BLaER1 treated with 17β-estradiol and CSF1 and Interleukin-3, amounts not matched to agents 10 nM and 100 nM (cell line): ENCODE measurements around the gene TRAF3IP1.

Source experiments
- H3K27ac ChIP-seq, 11 experiments: shearing (Covaris generic); formaldehyde crosslinking; 2 replicates each; pipeline ENCODE4 v1.8.1; 2022
- H3K27me3 ChIP-seq, 11 experiments: shearing (Covaris generic); formaldehyde crosslinking; 2 replicates each; pipeline ENCODE4 v1.8.1; 2022
- H3K36me3 ChIP-seq, 11 experiments: shearing (Covaris generic); formaldehyde crosslinking; 2 replicates each; pipeline ENCODE4 v1.8.1; 2022
- H3K4me1 ChIP-seq, 10 experiments: shearing (Covaris generic); formaldehyde crosslinking; 2 replicates each; pipeline ENCODE4 v1.8.1; 2022
- H3K4me2 ChIP-seq, 11 experiments: shearing (Covaris generic); formaldehyde crosslinking; 2 replicates each; pipeline ENCODE4 v1.8.1; 2022
- H3K4me3 ChIP-seq, 10 experiments: shearing (Covaris generic); formaldehyde crosslinking; 2 replicates each; pipeline ENCODE4 v1.8.1; 2022
- H3K9ac ChIP-seq, 11 experiments: shearing (Covaris generic); formaldehyde crosslinking; 2 replicates each; pipeline ENCODE4 v1.8.1; 2022
- H3K9me3 ChIP-seq, 11 experiments: shearing (Covaris generic); formaldehyde crosslinking; replicated peaks in 1 of 11; 2 replicates each; pipeline ENCODE4 v1.8.1; 2022
- H4K20me1 ChIP-seq, 11 experiments: shearing (Covaris generic); formaldehyde crosslinking; 2 replicates each; pipeline ENCODE4 v1.8.1; 2022
- Cebpa-rat ChIP-seq, 11 experiments: shearing (Covaris generic); IDR thresholded peaks; 2 replicates each; pipeline ENCODE4 v1.8.1; 2022

Gene TRAF3IP1

DNA sequence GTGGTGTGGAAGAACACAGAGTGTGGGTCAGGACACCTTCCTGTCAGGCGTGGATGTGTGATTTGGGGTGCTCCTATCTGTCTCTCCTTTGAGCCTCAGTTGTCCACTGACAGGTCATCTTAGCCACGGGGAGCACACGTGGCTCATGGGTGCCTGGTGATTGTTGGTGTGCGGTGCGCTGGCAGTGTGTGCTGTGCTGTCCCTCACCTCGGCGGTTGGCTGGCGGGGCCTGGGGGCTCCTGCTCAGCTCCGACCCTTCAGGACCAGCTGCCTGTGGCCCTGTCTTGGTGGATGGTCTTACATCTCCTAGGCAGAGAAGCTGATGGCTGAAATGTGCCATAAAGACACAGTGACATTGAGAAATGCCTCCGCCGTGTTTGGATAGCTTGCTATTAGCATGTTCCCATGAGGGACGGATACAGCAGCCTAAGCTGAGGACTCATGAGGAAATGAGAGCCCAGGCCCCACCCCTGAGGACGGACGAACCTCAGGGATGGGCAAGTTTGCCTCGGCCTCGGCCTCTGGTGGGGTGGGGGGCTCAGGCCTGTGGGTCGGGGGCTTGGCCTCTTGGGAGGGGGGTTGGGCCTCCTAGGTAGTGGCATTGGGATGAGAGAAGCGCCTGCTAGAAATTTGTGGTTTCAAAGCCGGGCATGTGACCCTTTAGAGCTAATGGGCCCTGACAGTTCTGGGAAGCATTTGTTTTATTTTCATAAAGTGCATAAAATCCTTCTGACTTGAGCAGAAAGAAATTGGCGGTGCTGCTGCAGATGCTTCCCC lies 86.1 kb downstream of the TRAF3IP1 start:
- Histone ChIP-seq H3K4me2 (no peak overlapping the region), H3K9ac (no peak overlapping the region), H3K27ac (no peak overlapping the region), H4K20me1 (no peaks in the 10 kb centered on the region), H3K27me3 (no peaks in the 10 kb centered on the region), H3K9me3 (no peaks in the 10 kb centered on the region), H3K36me3 (peaks cover 0 to 9% (median 4%) of the 10 kb centered on the region in 11 experiments; a peak in 7 of 22 replicates), H3K4me1 (peaks cover 0 to 10% (median 0%) of the 10 kb centered on the region in 10 experiments; a peak in 4 of 20 replicates), H3K4me3 (no peak overlapping the region)
- TF ChIP-seq Cebpa-rat (IDR thresholded peaks at IDR 0.05) = no peak

DNA sequence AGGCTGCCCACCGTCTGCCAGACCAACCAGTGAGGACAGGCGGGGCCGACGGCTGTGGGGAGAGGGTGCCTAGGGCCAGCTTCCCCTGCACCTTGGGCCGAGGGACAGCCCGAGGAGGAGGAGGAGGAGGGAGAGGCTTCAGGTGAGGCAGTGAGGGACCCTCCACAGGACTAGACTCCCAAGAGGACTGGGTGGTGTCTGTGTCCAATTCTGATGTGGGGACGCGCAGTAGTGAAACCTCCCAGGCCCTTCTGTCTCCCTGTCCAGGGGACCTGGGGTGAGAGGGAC lies 86.6 kb downstream of the TRAF3IP1 start:
- Histone ChIP-seq H3K9ac (no peak overlapping the region), H3K9me3 (no peaks in the 10 kb centered on the region), H3K4me3 (no peak overlapping the region), H3K27me3 (no peaks in the 10 kb centered on the region), H3K27ac (no peak overlapping the region), H3K4me2 (no peak overlapping the region), H3K36me3 (peaks cover 0 to 9% (median 0%) of the 10 kb centered on the region in 11 experiments; a peak in 5 of 22 replicates), H4K20me1 (no peaks in the 10 kb centered on the region), H3K4me1 (peaks cover 0 to 10% (median 0%) of the 10 kb centered on the region in 10 experiments; a peak in 4 of 20 replicates)
- TF ChIP-seq Cebpa-rat (IDR thresholded peaks at IDR 0.05) = no peak

- Histone ChIP-seq H3K36me3 (peaks cover 0 to 9% (median 0%) of the 10 kb centered on the region in 11 experiments; a peak in 3 of 22 replicates), H3K27ac (no peak overlapping the region), H3K4me3 (no peak overlapping the region), H3K27me3 (no peaks in the 10 kb centered on the region), H3K9me3 (no peaks in the 10 kb centered on the region), H3K9ac (no peak overlapping the region), H3K4me2 (no peak overlapping the region), H4K20me1 (no peaks in the 10 kb centered on the region), H3K4me1 (peaks cover 0 to 10% (median 0%) of the 10 kb centered on the region in 10 experiments; a peak in 4 of 20 replicates)
- TF ChIP-seq Cebpa-rat (IDR thresholded peaks at IDR 0.05) = no peak
Measured at GRCh38 chr2:238407566-238407965, 87.2 kb downstream of the TRAF3IP1 start.

DNA sequence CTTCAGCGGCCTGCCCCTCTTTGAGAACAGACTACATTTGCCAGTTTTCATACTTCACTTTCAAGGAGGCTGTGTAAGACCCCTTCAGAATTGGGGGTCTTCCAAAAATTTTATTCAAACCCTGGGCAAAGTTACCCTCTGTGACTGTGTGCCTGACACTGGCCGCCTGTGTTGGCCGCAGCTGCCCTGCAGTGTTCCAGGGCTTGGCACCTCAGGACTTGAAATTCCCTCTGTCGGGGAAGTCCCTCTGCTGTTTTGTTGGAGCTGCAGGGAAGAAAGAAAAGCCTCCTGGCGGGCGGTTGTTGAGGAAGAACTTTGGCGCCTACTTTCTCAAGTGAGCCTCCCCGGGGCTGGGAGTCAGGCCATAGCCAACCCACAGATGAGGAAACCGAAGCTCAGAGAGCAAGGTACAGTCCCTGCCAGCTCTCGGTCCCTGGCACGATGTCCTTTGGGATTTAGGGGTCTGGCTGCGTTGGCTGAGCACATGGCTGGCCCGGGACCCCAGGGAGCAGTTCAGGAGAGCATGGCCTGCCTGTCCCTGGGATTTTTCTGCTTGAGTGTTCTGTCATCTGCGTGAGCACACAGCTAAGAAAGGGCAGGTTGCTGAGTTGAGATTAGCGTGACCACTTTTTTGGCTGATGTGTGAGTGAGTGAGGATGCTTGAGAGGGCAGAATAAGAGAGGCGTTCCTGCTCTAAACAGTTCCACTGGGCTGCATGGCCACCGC lies 88.5 kb downstream of the TRAF3IP1 start:
- Histone ChIP-seq H4K20me1 (no peaks in the 10 kb centered on the region), H3K27ac (no peak overlapping the region), H3K4me1 (peaks cover 0 to 10% (median 0%) of the 10 kb centered on the region in 10 experiments; a peak in 4 of 20 replicates), H3K4me3 (no peak overlapping the region), H3K9me3 (0 out of 22 replicates have a peak, but pooled peaks cover 0 to 4% (median 0%) of the 10 kb centered on the region in 11 experiments), H3K27me3 (no peaks in the 10 kb centered on the region), H3K36me3 (peaks cover 0 to 4% (median 0%) of the 10 kb centered on the region in 11 experiments; a peak in 2 of 22 replicates), H3K9ac (no peak overlapping the region), H3K4me2 (no peak overlapping the region)
- TF ChIP-seq Cebpa-rat (IDR thresholded peaks at IDR 0.05) = no peak

- no peak overlapping the region for H3K9ac ChIP-seq
- no peak overlapping the region for H3K4me3 ChIP-seq
- no peak overlapping the region for H3K4me2 ChIP-seq
- no peaks in the 10 kb centered on the region for H3K27me3 ChIP-seq
- H3K4me1 ChIP-seq = peaks cover 0 to 10% (median 0%) of the 10 kb centered on the region in 10 experiments; a peak in 4 of 20 replicates
- no peaks in the 10 kb centered on the region for H4K20me1 ChIP-seq
- no peaks in the 10 kb centered on the region; a peak in 2 of 22 replicates for H3K36me3 ChIP-seq
- no peak overlapping the region for H3K27ac ChIP-seq
- H3K9me3 ChIP-seq = peaks cover 0 to 12% (median 1%) of the 10 kb centered on the region in 11 experiments; a peak in 7 of 22 replicates
- no peak for TF ChIP-seq Cebpa-rat (IDR thresholded peaks at IDR 0.05)
Measured at GRCh38 chr2:238409341-238410199, 89.3 kb downstream of the TRAF3IP1 start.

DNA sequence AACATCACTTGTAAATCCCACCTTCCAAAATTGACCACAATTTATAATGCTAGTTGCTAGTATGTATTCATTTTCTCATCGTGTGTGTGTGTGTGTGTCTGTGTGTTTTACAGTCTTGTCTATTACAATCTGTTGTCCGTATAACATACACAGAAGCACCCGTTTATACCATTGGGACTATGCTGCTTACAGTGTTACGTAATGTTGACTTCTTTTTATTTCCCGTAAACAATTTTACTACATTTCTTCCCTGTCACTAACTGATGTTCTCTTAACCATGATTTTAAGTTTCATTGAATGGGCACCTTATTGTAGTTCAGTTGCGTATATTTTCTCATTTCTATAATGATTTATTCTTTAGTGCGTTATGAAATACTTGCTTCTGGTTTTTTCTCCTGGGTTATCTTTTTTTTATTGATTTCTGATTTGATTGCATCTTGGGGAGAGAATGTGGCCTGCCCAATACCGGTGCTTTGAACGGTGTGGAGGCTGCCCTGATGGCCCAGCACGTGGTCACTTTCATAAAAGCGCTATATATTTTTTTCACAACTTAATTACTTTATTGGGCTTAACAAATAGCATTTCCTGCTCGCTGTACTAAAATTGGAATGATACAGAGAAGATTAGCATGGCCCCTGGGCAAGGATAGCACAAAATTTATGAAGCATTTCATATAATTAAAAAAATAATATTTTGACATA lies 91.9 kb downstream of the TRAF3IP1 start:
- Histone ChIP-seq H3K9me3 (peaks cover 24 to 39% (median 28%) of the 10 kb centered on the region in 11 experiments), H3K4me2 (no peak overlapping the region), H4K20me1 (no peaks in the 10 kb centered on the region), H3K4me1 (peaks cover 0 to 4% (median 0%) of the 10 kb centered on the region in 10 experiments; a peak in 2 of 20 replicates), H3K27me3 (no peaks in the 10 kb centered on the region), H3K36me3 (peaks cover 0 to 14% (median 5%) of the 10 kb centered on the region in 11 experiments; a peak in 7 of 22 replicates), H3K4me3 (no peak overlapping the region), H3K27ac (no peak overlapping the region), H3K9ac (no peak overlapping the region)
- TF ChIP-seq Cebpa-rat (IDR thresholded peaks at IDR 0.05) = no peak

- peaks cover 0 to 14% (median 5%) of the 10 kb centered on the region in 11 experiments; a peak in 7 of 22 replicates for H3K36me3 ChIP-seq
- H4K20me1 ChIP-seq = no peaks in the 10 kb centered on the region
- H3K9ac ChIP-seq = no peak overlapping the region
- H3K27me3 ChIP-seq = no peaks in the 10 kb centered on the region
- no peak overlapping the region for H3K27ac ChIP-seq
- H3K4me3 ChIP-seq = no peak overlapping the region
- no peak for TF ChIP-seq Cebpa-rat (IDR thresholded peaks at IDR 0.05)
- H3K4me2 ChIP-seq = no peak overlapping the region
- peaks cover 24 to 42% (median 32%) of the 10 kb centered on the region in 11 experiments for H3K9me3 ChIP-seq
- H3K4me1 ChIP-seq = peaks cover 0 to 4% (median 0%) of the 10 kb centered on the region in 10 experiments; a peak in 2 of 20 replicates
Measured at GRCh38 chr2:238413368-238413767, 93.0 kb downstream of the TRAF3IP1 start.

GRCh38 chr2:238415036-238415764 lies 94.9 kb downstream of the TRAF3IP1 start:
- H3K9me3 ChIP-seq = peaks cover 24 to 42% (median 32%) of the 10 kb centered on the region in 11 experiments
- peak overlapping the region in 3 of 10 experiments; percentile 7 to 13 (median 7); a peak in 2 of 20 replicates for H3K4me3 ChIP-seq
- no peak overlapping the region for H3K4me2 ChIP-seq
- no peak overlapping the region for H3K27ac ChIP-seq
- H3K9ac ChIP-seq = no peak overlapping the region
- H3K27me3 ChIP-seq = no peaks in the 10 kb centered on the region
- H3K36me3 ChIP-seq = peaks cover 0 to 14% (median 5%) of the 10 kb centered on the region in 11 experiments; a peak in 7 of 22 replicates
- TF ChIP-seq Cebpa-rat (IDR thresholded peaks at IDR 0.05) = no peak
- H4K20me1 ChIP-seq = no peaks in the 10 kb centered on the region
- H3K4me1 ChIP-seq = no peaks in the 10 kb centered on the region
